Hippocampal formation (tissue), 2 donors: Measurements from ENCODE around the gene FBXO41.

Experiments used
- DNase-seq, 2 donors: peaks; one replicate each; lab custom pipeline; 2025; lab: John Stamatoyannopoulos, UW

The FBXO41 gene

DNA sequence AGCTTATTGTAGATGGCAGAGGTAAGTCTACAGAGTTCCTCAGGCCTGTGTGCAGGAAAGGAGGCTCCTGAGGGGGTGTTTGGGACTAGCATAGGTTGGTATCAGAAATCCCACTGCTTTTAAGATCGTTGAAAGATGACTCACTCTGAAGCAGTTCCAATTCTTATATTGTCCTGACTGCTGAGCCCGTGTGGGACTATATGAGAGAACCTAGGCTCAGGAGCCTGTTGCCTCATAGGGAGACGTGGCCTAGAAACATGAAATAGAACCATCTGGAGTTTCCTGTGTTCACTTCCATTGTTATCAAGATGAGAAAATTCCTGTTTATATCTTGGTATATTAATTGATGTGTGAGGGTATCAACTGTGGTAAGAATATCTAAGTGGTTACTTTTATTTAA, 44.5 kb downstream of the FBXO41 start:
- no peak for DNase-seq

DNA sequence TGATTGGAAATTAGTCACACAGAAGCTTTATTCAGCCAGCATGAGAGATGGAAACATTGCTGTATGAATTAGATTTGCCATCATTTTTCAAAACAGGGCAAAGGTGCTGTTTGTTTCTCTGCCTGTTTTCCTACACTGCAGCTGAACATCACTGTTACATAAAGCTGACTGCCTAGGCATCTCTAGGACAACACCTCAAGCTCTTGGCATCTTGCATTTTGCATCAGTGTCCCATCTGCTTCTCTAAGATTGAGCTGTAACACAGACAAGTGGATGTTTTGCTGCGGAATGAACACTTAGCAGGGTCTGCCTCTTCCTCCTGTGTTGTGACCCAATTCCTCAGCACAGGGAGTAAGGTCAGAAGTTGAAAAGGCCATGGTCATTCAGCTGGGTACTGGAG, 45.3 kb downstream of the FBXO41 start:
- DNase-seq = no peak

DNA sequence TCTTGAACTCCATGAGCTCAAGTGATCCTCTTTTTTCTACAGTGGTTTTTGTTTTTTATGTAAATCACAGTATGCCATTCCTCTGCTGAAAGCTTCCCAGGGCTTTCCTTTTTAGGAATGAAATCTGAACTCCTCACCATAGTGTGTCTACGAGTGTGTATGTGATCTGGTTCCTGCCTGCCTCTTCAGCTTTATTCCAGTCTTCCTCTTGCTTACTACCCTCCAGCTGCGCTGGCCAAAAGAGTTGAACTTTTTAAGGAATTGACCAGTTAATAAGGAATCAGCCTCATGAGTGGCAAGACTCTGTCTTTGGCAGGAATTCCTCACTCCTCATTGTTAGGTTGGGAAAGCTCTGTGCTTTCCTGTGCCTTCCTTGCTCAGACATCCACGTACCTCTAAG, 46.1 kb downstream of the FBXO41 start:
- DNase-seq = no peak

DNA sequence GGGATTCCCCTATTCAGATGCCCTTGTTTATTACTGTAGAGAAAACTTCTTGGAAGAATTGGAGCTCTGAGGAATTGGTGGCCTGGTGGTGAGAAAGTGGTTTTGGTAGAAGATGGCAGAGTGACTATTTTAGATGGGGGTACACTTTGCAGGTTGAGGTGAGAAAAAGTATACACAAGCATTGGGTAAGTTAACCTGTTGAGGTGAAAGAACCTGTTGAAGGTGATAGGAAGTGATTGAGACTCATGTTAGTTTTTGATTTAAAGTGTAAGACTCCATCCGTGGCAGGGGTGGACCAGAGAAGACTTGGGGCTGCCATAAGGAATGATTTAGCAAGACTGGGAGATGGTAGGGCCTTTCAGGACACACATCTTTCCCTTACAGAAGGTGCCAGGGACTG, 47.1 kb downstream of the FBXO41 start:
- no peak for DNase-seq

DNA sequence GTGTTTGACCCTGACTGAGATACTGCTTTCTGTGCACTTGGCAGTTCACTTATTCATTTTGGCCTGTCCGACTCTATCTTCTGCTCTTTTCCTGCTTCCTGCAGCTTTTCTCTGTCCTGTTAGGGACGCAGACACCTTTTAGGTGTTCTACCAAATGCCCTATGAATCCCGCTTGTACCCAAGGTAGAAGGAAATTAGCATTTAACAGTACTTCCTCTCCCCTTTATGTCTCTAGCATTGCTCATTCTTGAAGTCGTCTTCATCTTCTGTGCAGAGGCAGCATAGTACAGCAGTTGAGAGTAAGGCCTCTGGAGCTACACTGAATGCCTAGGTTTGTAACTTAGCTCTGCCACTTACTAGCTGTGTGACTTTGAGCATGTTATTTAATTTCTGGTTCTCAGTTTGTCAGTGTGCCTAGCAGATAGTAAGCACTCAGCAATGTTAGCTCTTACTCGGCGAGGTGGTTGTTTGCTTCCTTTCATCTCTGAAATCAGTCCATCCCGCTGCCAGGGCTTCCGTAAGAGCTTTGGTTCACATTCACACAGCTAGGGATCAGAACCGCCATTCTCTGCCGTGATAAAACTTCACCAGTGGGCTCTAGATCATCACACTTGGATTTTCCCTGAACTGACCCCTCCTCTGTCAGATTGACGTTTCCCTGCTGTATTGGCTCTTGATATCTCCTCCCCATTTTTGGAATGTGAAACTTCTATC, 48.8 kb downstream of the FBXO41 start:
- DNase-seq = no peak

DNA sequence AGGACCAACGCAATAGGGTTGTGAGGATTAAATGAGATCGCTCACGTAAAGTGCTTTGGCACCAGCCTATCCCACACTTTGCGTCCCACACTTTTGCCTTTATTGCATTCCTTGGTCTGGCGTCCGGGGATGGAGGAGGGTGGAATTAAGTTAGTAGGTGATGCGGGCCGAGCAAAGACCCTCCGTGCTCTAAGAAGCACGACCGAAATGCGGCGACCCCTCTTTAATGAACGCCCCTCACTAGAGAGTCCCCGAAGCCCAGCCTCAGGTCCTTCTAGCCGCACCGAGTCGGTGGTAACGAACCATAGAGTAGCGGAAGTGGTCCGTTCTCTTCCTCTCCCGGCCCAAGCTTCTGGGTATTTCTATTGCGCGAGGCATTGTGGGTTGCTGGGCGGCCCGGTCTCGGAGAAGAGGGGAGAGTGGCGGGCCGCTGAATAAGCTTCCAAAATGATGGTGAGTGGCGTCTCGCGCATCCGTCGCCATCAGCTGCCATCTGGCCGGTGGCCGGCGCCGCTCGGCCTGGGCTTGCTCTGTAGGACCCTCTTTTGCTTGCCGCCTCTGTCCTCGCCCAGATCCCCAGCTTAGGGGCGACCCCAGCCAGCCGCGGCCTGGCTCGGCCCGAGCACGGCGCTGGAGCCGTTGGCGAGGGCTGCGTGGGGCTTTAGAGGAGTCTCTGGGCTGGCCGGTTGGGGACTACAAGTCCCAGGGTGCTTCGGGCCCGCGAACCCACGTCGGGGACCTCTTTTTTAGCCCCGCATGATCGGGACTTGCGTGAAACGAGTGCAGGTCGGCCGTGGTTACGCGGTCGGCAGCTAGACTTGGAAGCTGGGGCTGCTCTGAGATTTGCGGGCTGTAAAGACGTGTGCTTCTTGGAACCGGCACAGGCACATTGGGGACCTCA, 50.1 kb downstream of the FBXO41 start, which contains the start of gene CCT7:
Gene CCT7, plus strand, starts transcription at position 377 of the 901 bp plus-strand sequence. Its CDS starts 71 bp downstream, at position 448.
- DNase-seq = peak; percentile 89 to 96

DNA sequence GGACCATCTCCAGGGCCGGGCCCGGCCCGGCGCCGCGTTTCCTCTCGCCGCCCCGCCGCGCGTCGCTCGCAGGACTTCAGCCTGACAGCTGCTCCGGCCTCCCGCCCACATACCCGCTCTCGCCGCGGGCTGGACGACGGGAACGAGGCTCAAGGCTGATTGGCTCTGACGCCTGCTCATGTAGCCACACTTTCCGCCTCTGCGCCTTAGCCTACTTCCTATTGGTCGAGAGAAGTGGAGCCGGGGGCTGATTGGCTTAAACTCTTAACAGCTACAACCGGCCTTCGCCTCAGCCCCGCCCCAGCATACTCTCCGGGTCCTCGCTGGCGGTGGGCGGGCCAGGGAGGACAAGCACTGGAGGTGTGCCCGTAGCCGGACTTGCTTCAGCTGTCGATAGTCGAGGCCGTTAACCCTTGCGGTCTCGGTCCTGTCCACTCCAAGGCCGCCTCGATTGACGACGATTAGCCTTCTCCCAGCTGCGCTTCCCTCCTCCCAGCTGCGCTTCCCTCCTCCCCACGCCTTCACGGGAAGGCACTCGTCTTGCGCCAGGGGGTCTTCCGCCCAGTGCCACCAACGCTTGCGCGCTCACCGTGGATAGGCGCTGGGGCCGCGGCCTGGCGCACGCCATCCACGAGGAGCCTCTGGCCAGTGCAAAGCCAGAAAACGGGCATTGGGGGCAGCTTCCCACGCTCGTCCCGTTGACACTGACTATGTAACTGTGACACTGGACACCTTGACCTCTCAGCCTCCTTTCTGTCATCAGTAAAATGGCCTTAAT, 50.9 kb downstream of the FBXO41 start, which contains the start of gene PRADC1:
Gene PRADC1, minus strand, starts transcription at position 86 of the 778 bp plus-strand sequence. Its CDS starts 79 bp downstream, at position 7.
- peak; percentile 99 for DNase-seq

DNA sequence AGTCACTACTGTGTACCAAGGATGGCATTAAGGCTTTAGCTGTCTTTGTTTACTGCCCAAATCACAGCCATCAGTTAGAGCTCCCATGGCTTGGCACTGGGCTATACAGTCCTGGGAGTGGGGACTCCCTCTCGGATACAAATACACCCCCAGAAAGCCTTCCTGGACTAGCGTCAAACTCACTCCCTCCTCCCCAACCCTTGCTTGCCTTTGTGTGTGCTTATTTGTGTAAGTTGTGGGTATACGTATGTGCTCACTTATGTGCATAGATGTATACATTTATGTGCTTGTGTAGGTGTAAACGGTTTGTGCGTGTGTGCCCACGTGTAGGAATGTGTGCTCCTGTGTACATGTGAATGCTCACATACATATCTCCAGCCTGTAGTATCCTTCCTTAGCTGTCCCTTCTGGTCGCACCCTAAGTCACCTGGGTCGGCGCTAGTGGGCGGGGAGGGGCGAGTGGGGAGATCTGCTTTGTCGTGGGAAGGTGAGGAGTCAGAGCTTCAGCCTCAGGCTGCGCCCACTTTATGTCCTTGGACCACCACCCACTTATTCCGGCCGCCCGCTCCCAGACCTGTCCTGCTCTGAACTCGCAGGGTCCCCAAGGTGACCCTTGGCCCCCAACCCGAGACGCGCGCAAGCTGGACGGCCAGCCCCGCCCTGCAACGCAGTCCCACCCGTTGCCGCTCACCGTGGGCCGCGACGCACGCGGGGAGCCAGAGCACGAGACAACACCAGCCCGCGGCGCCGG, 51.7 kb downstream of the FBXO41 start:
- no peak for DNase-seq

DNA sequence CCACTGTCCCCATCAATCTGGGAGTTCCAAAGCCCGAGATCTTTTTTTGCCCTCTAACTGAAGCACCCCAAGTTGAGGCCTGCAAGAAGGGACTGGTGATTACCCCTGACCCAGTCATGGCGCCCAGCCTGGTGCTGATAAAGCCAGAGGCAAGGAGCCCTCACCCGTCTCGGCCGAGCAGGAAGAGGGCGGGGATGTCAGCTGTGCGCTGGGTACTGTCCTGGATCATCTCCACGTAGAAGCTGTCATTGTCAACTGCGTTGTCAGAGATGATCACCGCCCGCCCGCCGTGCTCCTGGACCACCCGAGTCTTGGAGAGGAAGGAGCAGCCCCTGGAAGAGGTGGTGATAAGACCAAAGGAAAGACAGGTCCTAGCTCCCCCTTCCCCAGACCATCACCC, 55.6 kb downstream of the FBXO41 start:
- no peak for DNase-seq

DNA sequence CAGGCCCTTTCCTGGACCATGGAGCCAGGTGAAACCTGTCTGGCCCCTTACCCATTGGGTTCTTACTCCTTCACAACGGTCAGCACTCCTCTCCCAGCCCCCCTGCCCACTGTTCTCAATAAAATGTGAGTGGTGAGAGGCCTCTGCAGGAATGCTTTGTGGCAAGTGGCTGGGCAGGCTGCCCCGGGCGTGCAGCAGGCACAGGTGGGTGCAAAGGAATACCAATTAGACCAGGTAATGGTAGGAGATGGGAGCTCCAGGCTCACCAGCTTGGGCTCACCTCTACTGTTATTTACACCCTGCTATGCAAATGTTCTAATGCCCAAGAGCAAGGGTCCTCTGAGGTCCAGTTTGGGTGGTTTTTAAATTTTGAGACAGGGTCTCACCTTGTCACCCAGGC, 57.2 kb downstream of the FBXO41 start:
- DNase-seq = no peak

DNA sequence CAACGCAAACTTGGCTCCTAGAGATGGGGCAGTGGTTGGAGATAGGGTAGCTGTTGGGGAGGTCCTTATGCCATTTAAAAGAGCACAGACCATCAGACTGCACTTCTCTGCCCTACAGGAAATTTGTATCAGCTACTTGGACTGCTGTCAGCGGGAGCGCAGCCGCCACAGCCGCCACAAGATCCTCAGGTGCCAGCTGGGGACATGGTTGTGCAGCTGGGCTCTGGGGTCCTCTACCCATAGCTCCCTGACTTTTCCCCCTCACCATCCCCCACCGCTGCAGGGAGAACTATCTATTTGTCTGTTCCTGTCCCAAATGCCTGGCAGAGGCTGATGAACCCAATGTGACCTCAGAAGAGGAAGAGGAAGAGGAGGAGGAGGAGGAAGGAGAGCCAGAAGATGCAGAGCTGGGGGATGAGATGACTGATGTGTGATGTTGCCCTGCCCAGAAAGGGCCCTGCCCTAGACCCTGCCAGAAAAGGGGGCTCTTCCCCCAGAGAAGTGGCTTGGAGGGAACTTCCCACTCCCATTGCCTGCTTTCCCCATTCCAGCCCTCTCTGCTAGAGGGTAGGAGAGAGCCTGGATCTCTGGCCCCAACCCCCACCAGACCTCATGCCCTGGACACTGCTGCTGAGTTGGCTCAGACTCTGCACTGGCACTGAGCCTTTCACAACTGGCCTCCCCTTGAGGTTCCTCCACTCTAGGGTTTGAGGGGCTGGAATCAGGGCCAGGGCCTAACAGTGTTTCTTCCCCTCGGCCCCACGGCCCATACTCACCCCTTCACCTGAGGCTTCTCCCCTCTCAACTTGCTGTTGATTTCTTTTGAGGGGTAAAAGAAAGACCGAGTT, 58.5 kb downstream of the FBXO41 start:
- no peak for DNase-seq

DNA sequence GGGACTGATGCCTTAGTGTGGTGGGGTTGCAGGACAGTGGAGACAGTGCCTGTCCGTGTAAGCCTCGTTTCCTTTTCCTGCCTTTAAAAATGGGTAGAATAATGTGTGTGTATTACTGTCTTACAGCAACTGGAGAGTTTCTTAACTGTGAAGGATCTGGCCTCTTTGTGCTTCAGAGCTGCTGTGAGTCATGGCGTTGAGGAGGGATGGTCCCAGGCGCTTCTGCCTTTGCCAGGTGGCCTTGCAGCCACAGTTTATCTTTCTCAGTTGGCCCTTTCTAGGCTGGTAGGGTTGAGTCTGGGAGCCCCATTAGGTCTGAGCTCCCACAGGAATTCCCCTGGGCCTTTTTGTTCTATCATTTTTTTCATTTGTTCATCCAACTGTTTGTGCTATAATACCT, 60.5 kb downstream of the FBXO41 start:
- DNase-seq = no peak

DNA sequence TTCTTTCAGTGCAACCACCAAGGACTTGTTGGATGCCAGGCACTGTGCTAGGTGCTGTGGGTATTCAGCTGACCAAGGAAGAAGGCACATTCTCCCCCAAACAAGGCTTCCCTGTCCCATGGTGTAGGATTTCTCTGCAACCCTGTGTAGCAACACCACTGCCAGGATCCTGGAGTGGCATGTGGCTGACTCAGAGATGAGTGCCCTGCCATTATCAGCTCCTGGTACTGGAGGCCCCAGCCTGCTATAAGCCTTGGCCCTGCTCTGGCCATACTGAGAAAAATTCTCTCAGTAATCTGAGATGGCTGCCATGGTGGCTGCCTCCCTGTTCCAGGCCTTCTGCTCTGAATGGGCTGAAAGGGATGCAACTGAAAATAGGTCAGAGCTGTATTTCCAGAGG, 66.0 kb downstream of the FBXO41 start:
- no peak for DNase-seq

DNA sequence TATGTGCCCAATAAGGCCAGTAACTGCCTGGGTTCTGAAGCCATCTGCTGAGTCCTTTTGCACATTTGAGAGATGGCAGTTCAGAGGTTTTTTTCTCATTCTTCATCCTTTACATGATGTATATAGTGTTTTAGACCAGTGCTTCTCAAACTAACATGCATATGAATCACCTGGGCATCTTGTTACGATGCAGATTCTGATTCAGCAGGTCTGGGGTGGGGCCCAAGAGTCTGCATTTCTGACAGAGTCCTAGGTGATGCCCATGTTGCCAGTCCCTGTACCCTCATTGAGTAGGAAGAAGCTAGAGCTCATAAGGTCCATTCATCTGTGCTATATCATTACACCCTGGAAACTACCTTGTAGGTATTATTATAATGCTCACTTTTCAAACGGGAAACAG, 66.5 kb downstream of the FBXO41 start:
- DNase-seq = no peak

DNA sequence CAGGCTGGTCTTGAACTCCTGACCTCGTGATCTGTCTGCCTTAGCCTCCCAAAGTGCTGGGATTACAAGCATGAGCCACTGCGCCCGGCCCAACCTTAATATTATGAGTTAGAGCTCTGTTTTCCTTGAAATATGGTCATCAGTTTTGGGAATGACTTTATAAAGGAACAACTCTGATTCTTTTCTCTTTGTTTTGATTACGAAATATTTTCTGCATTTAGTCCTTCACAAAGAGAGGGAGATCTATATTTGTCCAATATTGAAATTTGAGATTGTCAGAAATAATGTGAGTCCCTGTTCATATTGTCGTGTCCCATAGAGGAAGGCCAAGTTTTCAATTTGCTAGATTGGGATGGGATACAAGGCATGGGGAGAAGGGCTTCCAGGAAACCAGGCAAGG, 67.1 kb downstream of the FBXO41 start:
- no peak for DNase-seq

DNA sequence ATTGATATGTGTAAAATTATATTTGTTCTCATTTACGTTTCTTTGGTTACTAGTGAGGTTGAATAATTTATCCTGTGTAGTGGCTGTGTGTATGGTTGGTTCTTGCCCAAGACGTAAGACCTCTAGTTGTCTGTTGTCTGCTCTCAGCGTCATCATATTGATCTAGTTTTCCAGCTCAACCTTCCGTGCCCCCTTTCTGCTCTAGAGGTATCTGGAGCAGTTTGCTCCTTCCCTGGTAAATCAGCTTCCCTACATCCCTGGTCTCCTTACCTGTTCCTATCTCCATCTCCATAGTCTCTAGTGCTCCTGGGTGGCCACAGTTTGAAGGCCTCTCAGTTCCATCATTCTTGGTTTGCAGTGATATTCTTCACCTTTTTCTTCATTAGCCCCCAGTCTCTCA, 69.0 kb downstream of the FBXO41 start:
- no peak for DNase-seq

DNA sequence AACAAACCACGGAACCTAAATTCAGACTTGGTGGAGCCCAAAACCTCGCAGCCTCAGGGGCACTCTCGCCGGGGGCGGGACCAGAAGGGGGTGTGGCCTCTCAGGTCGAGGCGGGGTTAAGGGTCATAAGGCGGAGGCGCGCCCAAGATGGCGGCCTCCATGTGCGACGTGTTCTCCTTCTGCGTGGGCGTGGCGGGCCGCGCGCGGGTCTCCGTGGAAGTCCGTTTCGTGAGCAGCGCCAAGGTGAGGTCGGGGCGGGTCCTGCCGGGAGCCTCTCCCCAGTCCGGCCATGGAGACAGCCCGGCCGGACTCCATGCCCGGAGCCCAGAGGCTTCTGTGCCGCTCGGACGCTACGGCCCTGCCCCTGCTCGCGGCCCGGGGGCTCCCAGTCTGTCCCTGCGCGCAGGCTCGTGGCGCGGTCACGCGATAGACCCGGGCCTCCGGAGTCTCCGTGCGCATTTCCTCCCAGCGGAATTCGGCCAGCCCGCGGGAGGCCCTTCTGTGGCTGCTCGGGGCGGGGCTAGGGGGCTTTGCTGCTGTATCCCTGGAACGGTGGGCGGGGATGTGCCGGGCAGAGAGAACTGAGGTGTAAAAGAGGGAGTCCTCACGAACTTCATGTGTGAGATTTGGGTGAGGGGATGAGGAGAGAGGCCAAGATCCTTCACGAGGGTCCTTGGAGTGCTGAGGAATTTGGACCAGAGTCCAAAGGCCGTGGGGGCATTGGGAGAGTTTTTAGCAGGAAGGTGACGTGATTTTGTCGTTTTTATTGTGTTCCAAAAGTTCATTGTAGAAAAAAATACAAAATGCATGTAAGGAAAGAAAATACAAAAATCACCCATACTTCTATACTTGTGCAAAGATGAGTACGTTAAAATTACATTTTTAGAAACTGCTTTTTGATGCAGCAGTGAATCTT, 69.9 kb downstream of the FBXO41 start, which contains the start of gene SMYD5:
Gene SMYD5, plus strand, starts transcription at position 126 of the 916 bp plus-strand sequence. Its CDS starts 22 bp downstream, at position 148.
- peak; percentile 66 to 67 for DNase-seq

DNA sequence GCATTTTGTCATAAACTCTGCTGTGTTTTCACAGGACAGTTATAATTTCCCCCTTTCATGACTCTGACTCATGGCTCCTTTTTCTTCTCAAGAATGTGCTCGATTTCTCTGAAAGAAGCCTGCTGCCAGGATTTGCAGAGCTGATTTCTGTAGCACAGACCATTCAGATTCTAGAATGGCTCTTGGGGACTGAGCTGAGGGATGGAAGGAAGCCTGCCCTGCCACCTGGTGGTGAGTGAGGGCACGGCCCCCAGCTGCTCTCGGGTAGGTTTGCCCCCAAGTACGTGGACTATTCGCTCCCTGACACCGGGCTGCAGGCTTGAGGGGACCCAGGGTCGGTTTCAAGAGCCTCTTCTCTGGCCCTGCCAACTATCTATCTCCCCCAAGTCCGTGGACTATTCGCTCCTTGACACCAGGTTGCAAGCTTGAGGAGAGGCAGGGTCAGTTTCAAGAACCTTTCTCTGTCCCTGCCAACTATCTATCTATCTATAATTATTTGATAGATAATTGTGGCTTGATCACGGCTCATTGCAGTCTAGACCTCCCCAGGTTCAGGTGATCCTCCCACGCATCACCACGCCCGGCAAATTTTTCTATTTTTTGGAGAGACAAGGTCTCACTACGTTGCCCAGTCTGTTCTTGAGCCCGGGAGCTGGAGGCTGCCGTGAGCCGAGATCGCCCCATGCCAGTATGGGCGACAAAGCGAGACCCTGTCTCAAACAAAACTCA, 71.7 kb downstream of the FBXO41 start:
- DNase-seq = peak; percentile 5 to 59

DNA sequence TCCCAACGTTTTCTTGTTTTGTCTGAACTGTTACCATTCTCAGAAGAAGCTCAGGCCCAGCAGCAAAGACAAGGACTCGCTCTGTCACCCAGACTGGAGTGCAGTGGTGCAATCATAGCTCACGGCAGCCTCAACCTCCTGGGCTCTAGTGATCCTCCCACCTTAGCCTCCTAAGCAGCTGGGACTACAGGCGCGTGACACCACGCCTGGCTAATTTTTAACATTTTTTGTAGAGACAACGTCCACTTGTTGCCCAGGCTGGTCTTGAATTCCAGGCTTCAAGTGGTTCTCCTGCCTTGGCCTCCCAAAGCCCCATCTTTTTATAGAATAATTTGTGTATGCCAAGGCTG, 72.2 kb downstream of the FBXO41 start:
- DNase-seq = no peak
